T-helper 22 cell (primary cell): Measurements from ENCODE around the gene GRM4.

ENCODE experiments used
- DNase-seq: peaks from one replicate; pipeline ENCODE4 v3.0.0-alpha.2; 2020; ENCODE audit warnings: low read depth

Gene GRM4

DNA sequence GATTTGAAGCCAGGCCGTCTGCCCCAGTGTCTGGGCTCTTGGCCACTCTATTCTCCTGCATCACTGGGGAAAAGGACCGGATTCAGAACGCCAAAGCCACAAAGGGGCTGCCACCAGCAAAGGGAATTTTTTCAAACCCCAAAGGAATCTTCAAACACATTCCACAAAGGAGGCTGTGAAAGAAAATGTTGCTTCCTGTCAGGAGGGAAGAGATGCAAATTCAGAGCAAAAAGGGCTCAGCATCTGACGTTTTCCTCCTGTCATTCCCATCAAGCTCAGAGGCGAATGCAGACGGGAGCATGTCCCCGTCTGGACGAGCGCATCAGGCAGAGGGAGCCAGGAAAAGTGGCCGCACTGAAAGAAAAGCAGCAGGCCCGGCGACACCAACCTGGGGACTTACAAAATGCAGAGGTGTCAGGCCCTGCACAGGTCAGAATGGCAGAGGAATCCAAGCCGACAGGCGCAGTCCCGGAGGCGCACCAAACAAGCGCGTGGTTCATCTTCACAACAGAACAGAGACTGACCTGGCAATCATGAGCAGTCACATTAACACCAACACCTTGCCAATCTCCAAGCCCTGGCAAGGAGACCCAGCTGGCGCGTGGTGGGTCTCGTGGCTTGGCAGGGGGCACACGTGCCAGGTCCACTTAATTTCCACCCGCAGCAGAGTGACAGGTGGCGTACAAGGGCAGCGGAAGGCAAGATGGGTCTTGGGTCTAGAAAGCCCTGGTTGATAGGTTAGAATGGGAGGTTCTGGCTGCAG, 62.8 kb downstream of the GRM4 start:
- DNase-seq = no peak

GRCh38 chr6:34082348-34082747, 63.5 kb downstream of the GRM4 start:
- no peak for DNase-seq

DNA sequence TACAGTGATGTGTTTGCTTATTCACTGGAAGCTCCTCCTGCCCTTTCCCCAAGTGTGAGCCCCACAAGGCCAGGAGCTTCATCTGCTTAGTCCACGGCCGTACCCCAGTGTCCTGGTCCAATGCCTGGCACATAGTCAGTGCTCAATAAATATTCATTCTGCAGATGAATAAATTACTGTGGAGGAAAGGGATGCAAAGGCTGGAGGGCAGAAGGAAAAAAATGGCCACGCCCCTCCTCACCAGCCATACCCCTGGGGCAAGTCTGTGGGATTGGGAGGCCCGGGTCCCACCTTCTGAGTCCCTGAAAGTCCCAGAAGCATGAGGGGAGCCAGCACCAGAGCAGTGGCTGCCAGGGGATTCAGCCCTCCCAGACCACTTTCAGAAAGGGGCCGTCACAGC, 65.5 kb downstream of the GRM4 start:
- no peak for DNase-seq

DNA sequence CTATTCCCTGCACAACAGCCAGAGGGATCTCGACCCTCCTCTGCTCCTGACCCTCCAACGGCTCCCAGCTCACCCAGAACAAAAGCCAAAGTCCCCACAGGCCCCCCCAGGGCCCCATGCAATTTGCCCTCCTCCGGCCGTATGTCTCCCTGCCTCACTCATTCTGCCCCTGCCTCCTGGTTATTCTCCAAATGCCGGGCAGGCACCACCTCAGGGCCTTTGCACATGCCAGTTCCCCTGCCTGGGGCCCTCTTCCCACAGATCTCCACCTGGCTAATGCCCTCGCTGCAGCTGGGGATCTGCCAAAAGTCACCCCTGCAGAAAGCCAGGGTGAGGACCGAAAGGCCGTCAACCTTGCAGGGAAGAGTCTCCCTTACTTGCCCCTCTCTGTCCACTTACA, 66.0 kb downstream of the GRM4 start:
- no peak for DNase-seq

DNA sequence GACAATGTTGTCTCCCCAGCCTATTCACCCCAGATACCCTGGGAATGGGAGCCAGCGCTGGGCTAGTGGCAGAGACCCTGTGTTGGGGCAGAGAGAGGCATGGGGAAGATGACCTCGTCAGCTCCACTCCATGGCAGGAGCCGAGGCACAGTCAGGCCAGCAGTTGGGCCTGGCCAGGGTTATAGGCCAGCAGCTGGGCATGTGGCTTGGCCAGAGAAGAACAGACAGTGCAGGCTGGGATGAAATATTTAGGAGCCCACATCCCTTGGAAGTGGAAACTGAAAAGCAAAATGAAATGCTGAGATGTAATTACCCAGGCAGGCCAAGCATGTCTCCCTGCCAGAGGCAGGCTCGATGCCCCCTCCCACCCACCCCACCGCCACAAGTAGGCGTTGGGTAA, 70.0 kb downstream of the GRM4 start:
- DNase-seq = no peak

GRCh38 chr6:34074064-34074742, 71.7 kb downstream of the GRM4 start:
- no peak for DNase-seq

- no peak for DNase-seq
Observed at GRCh38 chr6:34073540-34073939, 72.3 kb downstream of the GRM4 start.

GRCh38 chr6:34072727-34073126, 73.2 kb downstream of the GRM4 start:
- no peak for DNase-seq

DNA sequence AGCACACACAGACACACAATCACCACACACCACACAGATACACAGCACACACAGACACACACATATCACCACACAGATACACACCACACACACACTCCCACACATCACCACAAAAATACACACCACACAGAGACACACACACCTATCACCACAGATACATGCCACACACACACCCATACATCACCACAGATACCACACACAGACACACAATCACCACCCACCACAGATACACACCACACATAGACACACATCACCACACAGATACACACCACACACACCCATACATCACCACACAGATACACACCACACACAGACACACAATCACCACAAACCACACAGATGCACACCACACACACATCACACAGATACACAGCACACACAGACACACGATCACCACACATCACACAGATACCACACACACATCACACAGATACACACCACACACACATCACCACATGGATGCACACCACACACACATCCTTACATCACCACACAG, 74.0 kb downstream of the GRM4 start:
- DNase-seq = no peak

- no peak for DNase-seq
Observed at GRCh38 chr6:34071136-34071883, 74.6 kb downstream of the GRM4 start.

GRCh38 chr6:34070315-34071135, 75.4 kb downstream of the GRM4 start:
- no peak for DNase-seq

DNA sequence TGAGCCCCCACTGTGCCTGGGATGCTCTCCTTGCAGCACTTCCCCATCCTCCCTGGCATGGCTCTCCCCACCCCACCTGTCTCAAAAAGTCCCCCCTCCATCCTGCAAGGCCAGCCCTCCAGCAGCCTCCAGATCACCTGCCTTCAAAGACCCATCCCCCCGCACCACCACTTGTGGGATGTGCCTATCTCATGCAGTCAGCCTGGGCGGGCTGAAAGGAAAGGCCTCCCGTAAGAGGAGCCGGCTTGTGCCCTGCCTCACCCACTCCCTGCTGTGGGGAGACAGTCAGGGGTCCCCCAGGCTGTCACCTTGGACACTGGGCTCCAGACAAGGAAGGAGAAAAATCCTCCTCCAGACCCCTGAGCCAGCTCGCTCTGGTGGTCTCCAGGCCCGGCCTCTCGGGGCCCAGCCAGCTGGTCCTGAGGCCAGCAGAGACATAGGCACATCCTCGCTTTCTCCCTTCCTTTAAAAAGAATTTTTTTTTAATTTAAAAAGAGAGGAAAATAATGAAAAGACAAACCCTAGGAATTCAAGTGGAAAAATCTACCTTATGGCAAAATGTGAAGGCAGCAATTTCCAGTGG, 77.3 kb downstream of the GRM4 start:
- no peak for DNase-seq

- no peak for DNase-seq
Observed at GRCh38 chr6:34067814-34068213, 78.1 kb downstream of the GRM4 start.

- DNase-seq = no peak
Observed at GRCh38 chr6:34066772-34067770, 78.8 kb downstream of the GRM4 start.

DNA sequence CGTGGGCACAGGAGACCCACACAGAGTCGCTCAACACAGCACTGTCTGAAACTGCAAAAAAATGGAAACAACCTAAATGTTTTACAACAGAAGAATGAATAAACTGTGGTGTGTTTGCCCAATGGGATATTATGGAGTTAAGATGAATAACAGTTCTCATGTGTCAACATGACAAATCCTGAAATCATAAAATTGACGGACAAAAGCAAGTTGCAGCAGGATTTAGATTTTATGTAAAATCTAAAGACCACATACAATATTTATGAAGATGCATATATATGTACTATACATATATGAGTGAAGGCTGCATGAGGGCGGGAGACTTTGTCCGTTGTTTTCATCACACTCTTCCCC, 79.7 kb downstream of the GRM4 start:
- DNase-seq = no peak

- DNase-seq = no peak
Observed at GRCh38 chr6:34065466-34066217, 80.2 kb downstream of the GRM4 start.

GRCh38 chr6:34064675-34065074, 81.2 kb downstream of the GRM4 start:
- no peak for DNase-seq

GRCh38 chr6:34063651-34064050, 82.2 kb downstream of the GRM4 start:
- no peak for DNase-seq

DNA sequence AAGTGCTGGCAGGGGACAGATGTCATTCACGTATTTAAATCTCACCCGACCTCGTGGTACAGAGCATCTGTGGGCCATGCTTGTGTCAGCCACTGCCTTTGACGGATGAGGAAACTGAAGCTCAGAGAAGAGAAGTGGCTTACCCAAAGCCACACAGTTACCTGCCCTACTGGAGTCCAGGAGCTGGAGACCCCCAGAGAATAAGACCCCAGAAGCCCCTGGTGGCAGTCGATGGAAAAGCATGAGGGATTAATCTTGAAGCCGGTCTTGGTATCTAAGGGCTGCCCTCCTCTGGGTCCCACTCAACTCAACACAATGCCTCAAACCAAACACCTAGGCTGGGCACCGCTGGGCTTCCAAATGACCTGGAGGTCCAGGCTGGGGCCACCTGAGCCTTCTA, 83.1 kb downstream of the GRM4 start:
- no peak for DNase-seq

- no peak for DNase-seq
Observed at GRCh38 chr6:34062156-34062555, 83.7 kb downstream of the GRM4 start.
